Myometrial cell (primary cell): ENCODE measurements around the gene UBASH3A. TPM values are rescaled to one million over a fixed set of nuclear protein-coding genes. Genes with fewer than 3 reads are reported as not detected.

Experiments
- total RNA-seq: library from RNA; depleted of rRNA; stranded (reverse); fragments of >200 nt; gene quantifications from 2 replicates; pipeline ENCODE4 v1.2.3, GENCODE V29; 2015

UBASH3A gene
- not detected in 2 replicates for total RNA-seq

GRCh38 chr21:42403611-42404231, at the start of gene UBASH3A:
TSS of gene UBASH3A (plus strand) at chr21:42403902. CDS start at chr21:42403946, 44 bp downstream.

GRCh38 chr21:42366292-42367010, 37.3 kb upstream of the UBASH3A start, which contains the start of gene TFF1:
TSS of gene TFF1 (minus strand) at chr21:42366535. CDS start at chr21:42366495, 40 bp downstream.

GRCh38 chr21:42395905-42396651, 7.6 kb upstream of the UBASH3A start, which contains the start of gene TMPRSS3:
TSS of gene TMPRSS3 (minus strand) at chr21:42396052. CDS start at chr21:42395417, 635 bp downstream.

GRCh38 chr21:42496120-42496838, 92.6 kb downstream of the UBASH3A start, which contains the start of gene RSPH1:
TSS of gene RSPH1 (minus strand) at chr21:42496224. CDS start at chr21:42496186, 38 bp downstream.

Other genes starting within 250 kb of the UBASH3A start
- not detected in 2 replicates for gene ABCG1, start 184.8 kb upstream of the UBASH3A start, total RNA-seq
- gene TFF3, start 88.5 kb upstream of the UBASH3A start, total RNA-seq, result not detected in 2 replicates
- not detected in 2 replicates for gene TFF2, start 52.9 kb upstream of the UBASH3A start, total RNA-seq
- gene TFF1, start 37.4 kb upstream of the UBASH3A start, total RNA-seq, result not detected in 2 replicates
- not detected in 2 replicates for gene TMPRSS3, start 7.8 kb upstream of the UBASH3A start, total RNA-seq
- not detected in 2 replicates for gene RSPH1, start 92.3 kb downstream of the UBASH3A start, total RNA-seq
- 1.7 and 1.8 TPM in 2 replicates for gene SLC37A1, start 110.0 kb downstream of the UBASH3A start, total RNA-seq
- 7.2 and 8.9 TPM in 2 replicates for gene PDE9A, start 249.7 kb downstream of the UBASH3A start, total RNA-seq